GM21390 (cell line): Measurements from ENCODE around the gene RNF157.

Experiments used
- ATAC-seq: cut with Tn5 transposase; IDR thresholded peaks from one replicate; pipeline ENCODE4 v1.9.1; 2021; ENCODE audit not compliant: unreplicated experiment

The RNF157 gene

DNA sequence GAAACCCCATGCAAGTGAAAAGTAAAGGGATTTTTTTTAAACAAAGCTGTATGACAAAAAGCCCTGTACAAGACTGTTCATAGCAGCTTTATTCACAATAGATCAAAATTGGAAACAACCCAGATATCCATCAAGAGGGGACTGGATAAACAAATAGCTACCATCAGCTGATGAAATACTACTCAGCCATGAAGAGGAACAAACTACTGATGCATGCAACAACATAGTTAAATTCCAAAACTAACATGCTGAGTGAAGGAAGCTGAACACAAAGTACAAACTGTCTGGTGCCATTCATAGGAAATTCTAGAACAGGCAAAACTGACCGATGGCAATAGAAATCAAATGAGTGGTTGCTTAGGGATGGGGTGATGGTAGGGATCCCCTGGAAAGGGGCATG is 114.4 kb downstream of the RNF157 start:
- ATAC-seq, result no peak

DNA sequence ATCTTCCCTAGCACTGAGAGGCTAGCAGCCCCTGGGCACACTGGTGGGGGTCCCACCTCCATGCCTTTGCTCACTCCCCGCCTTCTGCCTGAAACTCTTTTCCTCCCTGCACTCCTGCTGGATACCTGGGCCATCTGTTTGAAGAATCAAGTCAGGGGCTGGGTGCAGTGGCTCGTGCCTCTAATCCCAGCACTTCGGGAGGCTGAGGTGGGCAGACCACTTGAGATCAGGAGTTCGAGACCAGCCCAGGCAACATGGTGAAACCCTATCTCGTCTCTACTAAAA is 115.0 kb downstream of the RNF157 start:
- ATAC-seq, result no peak

DNA sequence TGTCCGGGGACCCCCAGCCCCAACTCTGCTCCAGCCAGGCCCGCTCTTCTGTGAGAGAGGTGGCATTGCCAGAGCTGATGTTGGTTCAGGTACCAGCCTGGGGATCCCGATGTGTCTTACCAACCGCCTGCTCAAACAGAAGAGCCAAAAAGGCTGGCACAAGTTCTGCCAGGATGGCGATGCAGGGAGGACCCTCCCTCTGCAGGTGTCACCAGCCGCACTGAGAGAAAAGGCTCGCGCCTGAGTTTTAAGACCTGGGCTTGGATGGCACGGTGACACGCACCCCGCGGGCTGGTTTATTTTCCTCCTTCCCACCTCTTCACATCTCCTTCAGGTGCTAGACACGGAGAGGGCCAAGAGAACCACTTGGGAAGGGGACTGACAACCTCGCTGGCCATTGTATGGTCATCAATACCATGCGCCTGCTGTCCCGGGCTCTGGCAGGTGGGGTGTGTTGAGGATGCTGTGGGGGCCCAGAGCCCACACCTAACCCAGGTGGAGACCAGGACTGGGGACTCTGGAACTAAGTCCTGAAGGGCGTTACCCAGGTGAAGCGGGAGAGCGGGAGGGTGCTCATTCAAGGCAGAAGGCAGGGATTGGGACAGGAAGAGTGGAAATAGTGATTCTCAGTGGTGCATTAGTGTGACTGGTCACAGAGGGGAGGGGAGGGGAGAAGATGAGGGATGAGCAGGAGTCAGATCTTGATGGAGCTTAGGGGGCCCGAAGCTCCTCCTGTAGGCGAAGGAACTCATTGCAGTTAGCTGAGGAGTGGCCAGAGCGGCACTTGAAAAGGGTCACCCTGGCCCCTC is 115.5 kb downstream of the RNF157 start:
- no peak for ATAC-seq

DNA sequence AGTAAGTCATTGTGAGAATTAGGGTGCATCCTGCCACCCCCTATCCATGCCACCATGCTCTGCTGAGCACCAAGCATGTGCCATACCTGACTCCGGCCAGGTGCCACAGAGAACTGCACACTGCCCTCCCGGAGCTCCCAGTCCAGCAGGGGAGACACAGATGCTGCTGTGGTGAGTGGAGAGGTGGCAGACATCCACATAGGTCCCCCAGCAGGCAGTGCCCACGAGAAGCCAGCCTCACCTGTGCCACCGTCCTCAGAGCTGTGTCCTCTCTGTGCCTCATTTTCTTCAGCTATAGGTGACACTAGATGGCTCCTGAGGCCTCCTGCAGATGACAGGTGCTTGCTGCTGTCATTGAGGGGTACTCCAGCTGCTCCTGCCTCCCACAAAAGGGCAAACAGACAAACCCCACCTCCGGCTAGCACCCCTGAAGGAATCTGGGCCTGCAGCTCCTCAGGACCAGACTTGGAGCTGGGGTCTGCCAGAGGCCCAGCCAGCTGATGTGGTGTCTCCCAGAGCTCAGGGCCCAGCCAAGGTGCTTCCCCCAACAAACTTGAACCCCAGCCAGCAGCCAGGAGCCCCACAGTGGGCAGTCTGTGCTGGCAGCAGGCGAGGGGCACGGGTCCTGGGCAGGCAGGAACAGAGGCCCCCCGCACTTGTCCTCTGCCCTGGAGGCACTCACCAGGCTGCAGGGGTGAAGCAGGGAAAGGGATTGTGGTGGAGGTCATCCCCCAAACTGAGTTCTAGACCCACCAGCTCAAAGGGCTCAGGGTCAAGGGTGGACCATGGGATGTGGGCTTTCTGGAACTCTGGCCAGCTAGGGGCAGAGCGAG is 116.3 kb downstream of the RNF157 start:
- no peak for ATAC-seq

DNA sequence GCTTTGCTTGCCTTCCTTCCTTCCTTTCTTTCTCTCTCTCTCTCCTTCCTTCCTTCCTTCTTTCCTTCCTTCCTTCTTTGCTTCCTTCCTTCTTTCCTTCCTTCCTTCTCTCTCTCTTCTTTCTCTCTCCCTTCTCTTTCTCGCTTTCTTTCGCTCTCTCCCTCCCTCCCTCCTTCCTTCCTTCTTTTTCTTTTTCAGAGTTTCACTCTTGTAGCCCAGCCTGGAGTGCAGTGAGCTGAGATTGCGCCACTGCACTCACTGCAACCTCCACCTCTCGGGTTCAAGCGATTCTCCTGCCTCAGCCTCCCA is 117.1 kb downstream of the RNF157 start:
- no peak for ATAC-seq

DNA sequence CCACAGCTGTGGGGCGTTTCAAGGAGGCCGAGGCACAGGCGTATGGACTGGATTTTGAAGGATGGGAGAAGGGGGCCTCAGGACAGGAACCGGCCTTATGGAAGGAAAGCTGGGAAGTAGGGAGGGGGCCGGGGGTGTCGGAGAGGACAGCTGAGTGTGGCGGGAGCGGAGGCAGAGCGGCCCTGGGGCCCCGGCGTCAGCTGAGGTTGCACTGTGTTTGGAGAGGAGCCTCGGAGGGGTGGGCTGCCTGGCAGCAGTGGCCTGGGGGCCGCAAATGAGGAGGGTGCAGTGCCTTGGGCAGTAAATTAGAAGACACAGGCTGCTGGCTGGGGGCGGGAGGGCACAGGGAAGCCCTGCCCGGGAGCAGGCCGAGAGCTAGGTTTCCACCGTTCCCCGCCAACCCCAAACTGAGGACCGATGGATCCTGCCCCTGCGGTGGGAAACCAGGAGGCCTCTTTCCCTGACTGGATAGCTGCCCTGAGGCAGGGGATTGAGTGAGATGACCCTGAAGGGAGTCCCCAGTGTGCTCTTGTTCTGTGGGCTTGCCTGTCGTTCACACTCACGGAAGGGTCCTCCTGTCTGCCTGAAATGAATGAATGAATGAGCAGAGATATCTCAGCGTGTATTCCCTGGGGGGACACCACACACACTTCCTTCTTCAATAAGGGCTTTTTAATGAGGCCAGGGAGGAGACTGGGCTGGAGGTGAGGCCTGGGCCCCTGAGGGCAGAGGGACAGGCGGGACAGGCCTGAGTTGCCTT is 117.7 kb downstream of the RNF157 start:
- no peak for ATAC-seq

DNA sequence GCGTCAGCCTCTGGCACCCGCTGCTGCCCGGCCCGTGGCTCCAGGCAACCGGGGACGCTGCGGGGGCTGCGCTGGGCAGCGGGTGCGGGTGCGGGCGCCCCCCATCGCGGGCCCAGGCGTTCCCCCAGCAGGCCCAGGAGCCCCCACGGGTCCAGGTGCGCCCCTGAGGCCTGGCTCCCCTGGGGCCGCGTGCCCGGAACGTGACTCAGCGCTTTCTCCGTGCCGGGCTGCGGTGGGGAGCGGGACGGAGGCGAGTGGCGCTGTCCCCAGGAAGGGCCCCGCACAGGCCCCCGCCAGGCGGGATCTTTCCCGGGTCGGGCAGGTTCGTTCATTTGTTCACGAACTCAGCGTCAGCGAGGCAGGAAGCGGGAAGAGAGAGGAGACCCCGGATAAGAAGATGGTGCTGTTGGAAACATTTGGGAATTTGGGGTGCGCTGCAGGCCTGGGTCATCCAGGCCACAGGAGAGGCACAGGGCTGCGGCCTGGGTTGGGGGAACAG is 118.3 kb downstream of the RNF157 start:
- ATAC-seq, result no peak

DNA sequence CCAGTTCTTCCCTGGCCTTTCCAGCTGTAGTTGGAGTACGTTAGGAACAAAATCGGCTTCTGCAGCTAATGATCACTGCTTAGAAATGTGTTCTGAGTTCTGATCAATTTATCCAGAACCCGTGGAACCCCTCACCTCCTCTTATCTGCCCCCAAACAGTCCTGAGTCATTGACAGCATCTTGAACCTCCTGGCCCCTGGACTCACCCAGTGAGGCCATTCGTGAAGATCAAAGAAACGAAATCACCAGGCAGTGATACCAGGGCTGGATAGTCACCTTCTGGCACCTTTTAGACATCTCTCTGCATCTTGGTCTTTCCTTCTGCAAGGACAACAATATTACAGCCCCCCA is 119.7 kb downstream of the RNF157 start:
- ATAC-seq, result no peak

DNA sequence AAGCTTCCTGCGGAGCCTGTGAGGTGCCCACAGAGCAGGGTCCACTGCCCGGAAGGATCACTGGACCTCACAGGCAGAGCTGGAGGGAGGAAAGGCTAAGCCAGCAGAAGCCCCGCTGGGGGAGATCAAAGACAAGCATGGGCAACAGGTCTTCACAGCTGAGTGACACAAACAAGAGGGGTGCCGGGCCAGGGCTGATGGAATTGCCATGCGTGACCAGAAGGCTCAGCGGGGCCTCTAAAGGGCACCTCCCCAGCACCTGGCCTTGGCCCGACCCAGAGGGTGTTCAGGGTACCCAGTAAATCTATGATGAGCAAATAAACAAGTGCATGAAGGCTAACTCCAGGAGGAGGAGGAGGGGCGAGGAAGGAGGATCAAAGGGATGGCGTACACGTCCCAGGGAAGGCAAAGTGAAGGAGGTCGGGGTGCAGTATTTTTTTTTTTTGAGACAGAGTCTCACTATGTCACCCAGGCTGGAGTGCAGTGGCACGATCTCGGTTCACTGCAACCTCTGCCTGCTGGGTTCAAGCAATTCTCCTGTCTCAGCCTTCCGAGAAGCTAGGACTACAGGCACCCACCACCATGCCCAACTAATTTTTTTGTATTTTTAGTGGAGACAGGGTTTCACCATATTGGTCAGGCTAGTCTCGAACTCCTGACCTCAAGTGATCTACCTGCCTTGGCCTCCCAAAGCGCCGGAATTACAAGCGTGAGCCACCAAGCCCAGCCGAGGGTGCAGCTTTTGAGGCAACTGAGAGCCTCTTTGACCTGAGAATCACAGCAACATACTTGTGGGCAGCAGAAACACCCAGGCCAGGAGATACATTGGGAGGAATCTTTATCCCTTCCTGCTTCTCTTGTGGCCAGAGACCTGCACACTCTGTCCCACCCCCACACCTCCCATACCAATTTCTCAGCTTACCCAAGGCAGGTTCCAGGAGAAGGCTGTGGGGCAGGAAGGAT is 120.6 kb downstream of the RNF157 start:
- no peak for ATAC-seq

DNA sequence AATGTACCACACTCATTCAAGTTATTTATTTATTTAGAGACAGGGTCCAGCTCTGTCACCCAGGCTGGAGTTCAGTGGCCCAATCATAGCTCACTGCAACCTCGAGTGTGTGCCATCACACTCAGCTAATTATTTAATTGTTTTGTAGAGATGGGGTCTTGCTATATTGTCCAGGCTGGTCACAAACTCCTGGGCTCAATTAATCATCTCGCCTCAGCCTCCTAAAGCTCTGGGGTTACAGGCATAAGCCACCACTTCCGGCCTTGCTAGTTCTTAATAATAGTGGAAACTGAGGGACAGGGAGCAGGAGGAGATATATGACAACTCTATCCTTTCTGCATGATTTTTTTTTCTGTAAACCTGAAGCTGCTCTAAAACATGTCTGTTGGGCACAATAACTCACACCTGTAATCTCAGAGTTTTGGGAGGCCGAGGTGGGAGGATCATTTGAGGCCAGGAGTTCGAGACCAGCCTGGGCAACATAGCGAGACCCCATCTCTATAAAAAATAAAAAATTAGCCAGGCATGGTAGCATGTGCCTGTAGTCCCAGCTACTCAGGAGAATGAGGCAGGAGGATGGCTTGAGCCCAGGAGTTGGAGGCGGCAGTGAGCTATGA is 125.0 kb downstream of the RNF157 start:
- no peak for ATAC-seq

DNA sequence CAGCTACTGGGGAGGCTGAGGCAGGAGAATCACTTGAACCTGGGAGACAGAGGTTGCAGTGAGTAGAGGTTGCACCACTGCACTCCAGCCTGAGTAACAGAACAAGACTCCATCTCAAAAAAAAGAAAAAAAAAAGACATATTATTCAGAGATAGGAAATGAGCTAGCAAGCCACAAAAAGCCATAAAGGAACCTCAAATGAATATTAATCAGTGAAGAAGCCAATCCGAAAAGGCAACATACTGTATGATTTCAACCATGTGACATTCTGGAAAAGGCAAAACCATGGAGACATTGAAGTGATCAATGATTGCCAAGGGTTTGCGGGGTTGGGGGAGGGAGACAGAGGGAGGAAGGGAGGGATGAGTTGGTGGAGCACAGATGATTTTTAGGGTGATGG is 128.3 kb downstream of the RNF157 start:
- no peak for ATAC-seq

DNA sequence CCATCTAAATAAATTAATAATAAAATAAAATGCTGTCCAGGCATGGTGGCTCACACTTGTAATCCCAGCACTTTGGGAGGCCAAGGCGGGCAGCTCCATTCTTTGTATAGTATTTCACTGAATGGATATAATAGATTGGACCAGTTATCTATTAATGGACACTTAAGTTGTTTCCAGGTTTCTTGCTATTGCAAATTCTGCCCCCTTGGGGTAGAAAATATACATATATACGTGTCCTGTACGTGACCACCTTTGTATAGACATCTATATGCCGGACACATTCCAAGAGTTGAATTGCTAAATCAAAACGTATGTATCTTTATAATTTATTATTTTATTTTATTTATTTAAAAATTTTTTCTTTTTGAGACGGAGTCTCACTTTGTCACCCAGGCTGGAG is 132.8 kb downstream of the RNF157 start:
- ATAC-seq, result no peak

DNA sequence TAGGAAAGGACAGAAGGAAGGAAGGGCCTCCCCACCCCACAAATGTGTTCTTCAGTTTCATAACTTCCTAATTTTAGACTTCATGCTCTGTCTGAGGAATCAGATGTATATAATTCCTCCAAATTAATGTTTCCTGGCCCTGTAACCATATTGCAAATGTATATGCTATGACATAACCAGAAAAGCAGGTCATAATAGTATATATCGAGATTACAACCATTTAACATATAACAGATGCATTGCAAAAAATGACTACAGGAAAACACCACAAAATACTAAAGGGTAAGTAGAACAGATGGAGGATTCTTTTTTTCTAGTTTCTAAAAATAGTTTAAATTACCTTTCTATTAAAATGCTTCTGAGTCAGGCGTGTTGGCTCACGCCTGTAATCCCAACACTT is 133.6 kb downstream of the RNF157 start:
- no peak for ATAC-seq

DNA sequence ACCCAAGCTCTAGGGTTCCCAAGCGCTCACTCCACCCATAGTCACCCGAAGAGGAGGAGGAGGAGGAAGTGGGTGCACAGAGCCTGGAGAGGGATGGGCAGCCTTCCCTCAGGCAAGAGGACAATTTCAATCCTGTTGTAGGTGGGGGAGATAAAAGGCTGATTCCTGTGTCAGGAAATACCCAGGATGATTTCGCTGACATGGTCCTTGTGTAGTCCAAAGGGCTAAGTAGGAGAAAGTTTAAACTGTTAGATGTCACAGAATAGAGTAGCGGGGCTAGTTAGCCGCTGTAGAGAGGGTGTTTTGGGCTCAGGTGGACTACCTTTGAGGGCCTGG is 135.4 kb downstream of the RNF157 start:
- ATAC-seq, result no peak

DNA sequence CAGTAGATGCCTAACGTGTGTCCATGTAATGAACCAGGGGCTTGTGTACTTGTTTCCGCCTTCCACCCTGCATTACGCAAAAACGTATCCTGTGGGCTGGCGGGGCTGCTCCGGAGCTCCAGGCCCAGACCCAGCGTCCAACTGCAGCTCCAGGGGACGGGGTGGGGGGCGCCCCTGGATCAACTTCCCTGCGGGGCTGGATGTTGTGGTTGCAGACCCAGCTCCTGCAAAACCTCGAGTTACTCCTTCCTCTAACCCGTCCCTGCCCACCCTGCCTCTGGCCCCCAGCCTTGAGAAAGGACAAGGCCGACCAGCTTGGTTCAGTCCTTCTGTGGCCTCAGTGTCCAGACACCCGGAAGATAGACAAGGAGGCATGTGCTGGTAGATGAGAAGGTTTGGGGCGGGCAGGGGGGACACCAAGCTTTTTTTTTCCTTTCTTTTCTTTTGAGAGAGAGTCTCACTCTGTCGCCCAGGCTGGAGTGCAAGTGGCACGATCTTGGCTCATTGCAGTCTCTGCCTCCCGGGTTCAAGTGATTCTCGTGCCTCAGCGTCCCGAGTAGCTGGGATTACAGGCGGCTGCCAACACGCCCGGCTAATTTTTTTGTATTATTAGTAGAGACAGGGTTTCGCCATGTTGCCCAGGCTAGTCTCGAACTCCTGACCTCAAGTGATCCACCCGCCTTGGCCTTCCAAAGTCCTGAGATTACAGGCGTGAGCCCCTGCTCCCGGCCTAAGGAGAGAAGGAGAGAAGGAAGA is 136.0 kb downstream of the RNF157 start:
- ATAC-seq, result peak; percentile 8

DNA sequence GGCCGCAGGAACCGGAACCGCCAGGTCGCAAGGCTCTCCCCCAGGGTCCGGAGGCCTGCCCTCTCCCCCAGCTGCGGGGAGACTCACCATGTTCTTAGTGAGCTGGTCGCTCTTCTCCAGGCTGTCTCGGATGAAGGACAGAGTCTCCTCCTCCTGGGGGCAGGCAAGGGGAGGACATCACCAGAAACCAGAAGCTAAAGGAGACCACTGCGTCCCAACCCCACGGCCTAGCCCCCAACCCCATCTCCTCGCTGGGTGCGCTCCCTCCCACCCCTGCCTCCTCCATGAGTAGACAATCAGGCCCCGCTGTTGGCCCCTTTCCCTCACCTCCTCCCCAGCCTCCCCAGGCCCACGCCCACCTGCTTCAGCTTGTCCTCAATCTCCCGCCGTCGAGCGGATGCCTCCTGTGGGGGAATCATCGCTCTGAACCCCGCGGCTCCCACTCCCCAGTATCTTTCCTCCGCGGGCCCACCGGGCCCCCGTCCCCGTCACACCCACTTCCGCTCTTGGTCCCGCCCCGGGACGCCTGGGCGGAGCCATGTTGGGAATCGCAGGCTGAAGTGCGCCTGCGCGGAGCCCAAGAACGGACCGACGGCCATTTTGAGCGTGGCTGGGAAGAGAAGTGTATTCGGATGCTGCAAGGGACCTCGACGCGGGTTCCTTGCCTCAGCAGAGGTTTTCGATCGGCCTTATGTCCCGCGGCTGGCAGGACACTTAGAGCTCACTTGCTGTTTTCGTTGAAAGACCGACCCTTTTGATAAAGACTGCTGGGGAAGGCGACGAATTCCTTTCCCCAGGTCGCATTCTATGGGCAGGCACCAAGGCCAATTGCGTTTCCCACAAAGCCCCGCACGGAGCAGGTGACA is 136.8 kb downstream of the RNF157 start, which contains the start of gene EXOC7:
TSS of gene EXOC7 (minus strand) at position 514 of the 866 bp plus-strand sequence. CDS start at position 419, 95 bp downstream.
- peak; percentile 76 for ATAC-seq

DNA sequence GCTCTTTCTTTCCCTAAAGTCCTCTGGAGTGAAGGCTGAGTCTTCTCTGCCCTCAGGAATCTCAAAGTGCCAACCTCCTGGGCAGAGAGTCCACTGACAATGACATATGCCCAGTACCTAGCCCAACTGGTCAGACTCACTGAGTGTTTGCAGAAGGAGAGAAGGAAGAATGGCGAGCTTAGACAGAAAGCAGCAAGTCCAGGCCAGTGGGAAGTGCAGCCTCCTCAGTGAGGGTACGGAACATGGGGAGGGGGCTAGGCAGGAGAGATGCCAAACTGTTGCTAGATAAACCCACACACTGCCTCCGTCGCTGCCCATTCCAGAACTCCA is 137.4 kb downstream of the RNF157 start:
- no peak for ATAC-seq

DNA sequence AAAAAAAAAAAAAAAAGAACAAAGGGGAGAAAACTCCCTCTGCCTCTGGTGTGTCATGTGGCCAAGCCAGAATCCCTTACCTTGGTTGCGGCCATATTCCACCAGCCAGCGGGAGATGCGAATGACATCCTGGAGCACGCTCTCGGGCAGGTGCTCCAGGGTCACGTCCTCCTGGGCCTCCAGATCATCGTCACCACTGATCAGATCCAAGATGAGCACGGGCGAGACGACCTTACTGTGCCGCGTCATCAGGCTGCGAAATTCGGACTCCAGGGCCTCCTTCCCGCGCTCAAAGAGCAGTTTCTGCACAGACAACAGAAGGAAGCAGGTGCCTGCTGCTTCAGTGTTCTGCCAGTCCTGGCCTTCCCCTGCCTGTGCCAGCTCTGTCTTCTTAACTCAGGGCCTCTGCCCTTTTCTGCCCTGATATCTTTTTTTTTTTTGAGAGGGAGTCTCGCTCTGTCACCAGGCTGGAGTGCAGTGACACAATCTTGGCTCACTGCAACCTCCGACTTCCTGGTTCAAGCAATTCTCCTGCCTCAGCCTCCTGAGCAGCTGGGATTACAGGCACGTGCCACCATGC is 142.5 kb downstream of the RNF157 start:
- ATAC-seq, result no peak
